Upper lobe of left lung (tissue), 6 donors: Measurements from ENCODE around the gene WFDC10B. TPM values are rescaled to one million over a fixed set of nuclear protein-coding genes. Genes with fewer than 3 reads are reported as not detected.

ENCODE experiments used
- ATAC-seq, 2 donors: fragments of 200-7000 bp; cut with Tn5 transposase; one replicate each; pipeline ENCODE4 v1.9.1; 2022; ENCODE audit warnings: mild to moderate bottlenecking in 2 of 2, moderate library complexity in 2 of 2; ENCODE audit not compliant: low FRiP score in 2 of 2
- DNase-seq, 2 donors: peaks; one replicate each; pipeline ENCODE4 v3.0.0-alpha.2; 2019 to 2020
- H3K27ac ChIP-seq, 4 donors: fragments of 200-600 bp; sonication (generic); one replicate each; pipeline ENCODE4 v1.5.1; 2016 to 2019
- H3K27me3 ChIP-seq, 4 donors: fragments of 200-600 bp; sonication (generic); one replicate each; pipeline ENCODE4 v1.5.1; 2017 to 2019
- H3K36me3 ChIP-seq, 4 donors: fragments of 200-600 bp; sonication (generic); one replicate each; pipeline ENCODE4 v1.5.1; 2016 to 2019
- H3K4me1 ChIP-seq, 4 donors: fragments of 200-600 bp; sonication (generic); one replicate each; pipeline ENCODE4 v1.5.1; 2018 to 2019
- H3K4me3 ChIP-seq, 4 donors: fragments of 200-600 bp; sonication (generic); one replicate each; pipeline ENCODE4 v1.5.1; 2017 to 2019; ENCODE audit warnings: mild to moderate bottlenecking in 2 of 4, moderate library complexity in 1 of 4
- H3K9me3 ChIP-seq, 4 donors: fragments of 200-600 bp; sonication (generic); one replicate each; pipeline ENCODE4 v1.5.1; 2018 to 2019
- EP300 ChIP-seq, 4 donors: sonication (generic); formaldehyde crosslinking; IDR thresholded peaks; one replicate each; pipeline ENCODE4 v1.5.1; 2017; ENCODE audit warnings: antibody characterized with exemption in 4 of 4, control low read depth in 2 of 4
- POLR2A ChIP-seq, 4 donors: fragments of 450-650 bp; IDR thresholded peaks; one replicate each; pipeline ENCODE4 v1.5.1; 2016 to 2017; ENCODE audit warnings: antibody characterized with exemption in 4 of 4, mild to moderate bottlenecking in 2 of 4
- POLR2AphosphoS5 ChIP-seq, 2 donors: sonication (generic); formaldehyde crosslinking; IDR thresholded peaks; one replicate each; pipeline ENCODE4 v1.5.1; 2017; ENCODE audit warnings: antibody characterized with exemption in 2 of 2
- WGBS, 2 donors: methylation state at CpG; one replicate each; pipeline ENCODE4 v1.1.5; 2017 to 2018; 5-methylcytosine and 5-hydroxymethylcytosine counted together
- small RNA-seq, 4 donors: library from RNA; depleted of rRNA; stranded (forward); fragments of <200 nt; gene quantifications; one replicate each; pipeline ENCODE3, GENCODE V24; 2016
- total RNA-seq, 6 donors: library from RNA; depleted of rRNA in 4 of 6; stranded (reverse); fragments of >200 nt in 4 of 6; gene quantifications; one replicate each; pipeline versions ENCODE4 v1.1.0 to v1.2.1, GENCODE V29; 2016 to 2021
- TF ChIP-seq, protein P1 (sequence below), 6 experiments: fragments of 450-650 bp in 4 of 6; fragments of 200-600 bp in 2 of 6; sonication (generic) in 2 of 6; IDR thresholded peaks; one replicate each; pipeline ENCODE4 v1.5.1; 2016 to 2019; ENCODE audit warnings: antibody characterized with exemption in 6 of 6
- donor health status: DM: no; HTN: no; CAD: no; lungs with moderate emphysema.
- donor health status: DM: no; HTN: yes; CAD: no; lungs with severe emphysema.

Gene WFDC10B
- total RNA-seq, 6 donors from 2014 or later: 1.1 to 9.4 (median 1.6) TPM; not detected in 2

GRCh38 chr20:45636513-45636912 lies 68.3 kb downstream of the WFDC10B start:
- no peaks in the 10 kb centered on the region for H3K9me3 ChIP-seq
- TF ChIP-seq POLR2AphosphoS5 (IDR thresholded peaks at IDR 0.05) (no peak), POLR2A (IDR thresholded peaks at IDR 0.05) (no peak), EP300 (IDR thresholded peaks at IDR 0.05) (no peak)
- TF ChIP-seq, protein P1, sequence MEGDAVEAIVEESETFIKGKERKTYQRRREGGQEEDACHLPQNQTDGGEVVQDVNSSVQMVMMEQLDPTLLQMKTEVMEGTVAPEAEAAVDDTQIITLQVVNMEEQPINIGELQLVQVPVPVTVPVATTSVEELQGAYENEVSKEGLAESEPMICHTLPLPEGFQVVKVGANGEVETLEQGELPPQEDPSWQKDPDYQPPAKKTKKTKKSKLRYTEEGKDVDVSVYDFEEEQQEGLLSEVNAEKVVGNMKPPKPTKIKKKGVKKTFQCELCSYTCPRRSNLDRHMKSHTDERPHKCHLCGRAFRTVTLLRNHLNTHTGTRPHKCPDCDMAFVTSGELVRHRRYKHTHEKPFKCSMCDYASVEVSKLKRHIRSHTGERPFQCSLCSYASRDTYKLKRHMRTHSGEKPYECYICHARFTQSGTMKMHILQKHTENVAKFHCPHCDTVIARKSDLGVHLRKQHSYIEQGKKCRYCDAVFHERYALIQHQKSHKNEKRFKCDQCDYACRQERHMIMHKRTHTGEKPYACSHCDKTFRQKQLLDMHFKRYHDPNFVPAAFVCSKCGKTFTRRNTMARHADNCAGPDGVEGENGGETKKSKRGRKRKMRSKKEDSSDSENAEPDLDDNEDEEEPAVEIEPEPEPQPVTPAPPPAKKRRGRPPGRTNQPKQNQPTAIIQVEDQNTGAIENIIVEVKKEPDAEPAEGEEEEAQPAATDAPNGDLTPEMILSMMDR (IDR thresholded peaks at IDR 0.05): no peak
- no peak for DNase-seq
- WGBS, 2 donors: 93 to 96% methylated on average over 1 of the region's 1 CpG
- H3K27ac ChIP-seq: no peak overlapping the region
- no peak overlapping the region for H3K4me3 ChIP-seq
- no peak for ATAC-seq
- H3K4me1 ChIP-seq: no peaks in the 10 kb centered on the region
- H3K27me3 ChIP-seq: no peaks in the 10 kb centered on the region
- no peaks in the 10 kb centered on the region for H3K36me3 ChIP-seq

Small RNA genes within 50 kb of the gene (small RNA-seq; reads per million reads assigned to genes)
- gene MIR3617: 0 to 0.31 (median 0.03) reads per million in 4 donors
- gene SPINT5P: 0 to 0.07 (median 0) reads per million in 4 donors

Other genes starting within 250 kb of the WFDC10B start
- gene WFDC2, start 235.3 kb downstream of the WFDC10B start, total RNA-seq: 100 to 1,000 TPM in 5 of 6 donors, 10 to 100 TPM in 1; 91.7 to 163 (median 135) TPM
- gene SPINT3, start 189.4 kb downstream of the WFDC10B start, total RNA-seq: not detected
- 1 to 10 TPM in 2 of 6 donors, not detected in 4; 1.6 to 1.8 TPM for gene WFDC6, start 165.5 kb downstream of the WFDC10B start, total RNA-seq
- 1 to 10 TPM in 1 of 6 donors, under 1 TPM in 2, not detected in 3; 0.15 to 3.7 (median 0.47) TPM for gene EPPIN, start 157.6 kb downstream of the WFDC10B start, total RNA-seq
- not detected for gene WFDC8, start 125.7 kb downstream of the WFDC10B start, total RNA-seq
- gene WFDC10A, start 75.3 kb downstream of the WFDC10B start, total RNA-seq: not detected
- not detected for gene WFDC9, start 73.7 kb downstream of the WFDC10B start, total RNA-seq
- gene WFDC11, start 34.8 kb downstream of the WFDC10B start, total RNA-seq: not detected
- not detected for gene WFDC13, start 3.0 kb downstream of the WFDC10B start, total RNA-seq
- gene SPINT4, start 17.3 kb upstream of the WFDC10B start, total RNA-seq: not detected
- 1 to 10 TPM in 4 of 6 donors, under 1 TPM in 1, not detected in 1; 1.00 to 7.1 (median 2.4) TPM for gene WFDC3, start 86.9 kb upstream of the WFDC10B start, total RNA-seq
- 10 to 100 TPM; 36.8 to 61.8 (median 46.5) TPM for gene DNTTIP1, start 86.9 kb upstream of the WFDC10B start, total RNA-seq
- 10 to 100 TPM in 1 of 6 donors, 1 to 10 TPM in 3, not detected in 2; 1.1 to 12.5 (median 3.5) TPM for gene UBE2C, start 107.6 kb upstream of the WFDC10B start, total RNA-seq
- 1 to 10 TPM in 1 of 6 donors, under 1 TPM in 2, not detected in 3; 0.37 to 1.1 (median 0.80) TPM for gene TNNC2, start 122.3 kb upstream of the WFDC10B start, total RNA-seq
- 100 to 1,000 TPM in 1 of 6 donors, 10 to 100 TPM in 5; 23.9 to 117 (median 52.9) TPM for gene SNX21, start 128.8 kb upstream of the WFDC10B start, total RNA-seq
- gene ACOT8, start 152.4 kb upstream of the WFDC10B start, total RNA-seq: 10 to 100 TPM; 23.9 to 46.8 (median 31.5) TPM
- gene ZSWIM3, start 152.6 kb upstream of the WFDC10B start, total RNA-seq: 1 to 10 TPM; 2.4 to 7.3 (median 3.9) TPM
- gene ZSWIM1, start 176.2 kb upstream of the WFDC10B start, total RNA-seq: 1 to 10 TPM; 4.2 to 9.7 (median 8.6) TPM
- gene SPATA25, start 182.6 kb upstream of the WFDC10B start, total RNA-seq: 10 to 100 TPM in 1 of 6 donors, 1 to 10 TPM in 5; 1.3 to 11.5 (median 1.6) TPM
- 10 to 100 TPM in 1 of 6 donors, 1 to 10 TPM in 5; 3.9 to 31.4 (median 5.5) TPM for gene NEURL2, start 186.2 kb upstream of the WFDC10B start, total RNA-seq
- 100 to 1,000 TPM; 109 to 176 (median 155) TPM for gene CTSA, start 186.3 kb upstream of the WFDC10B start, total RNA-seq
- 100 to 1,000 TPM in 2 of 6 donors, 10 to 100 TPM in 4; 28.9 to 169 (median 57.8) TPM for gene PLTP, start 207.1 kb upstream of the WFDC10B start, total RNA-seq
- gene PCIF1, start 229.7 kb upstream of the WFDC10B start, total RNA-seq: 10 to 100 TPM; 41.7 to 59.7 (median 47.1) TPM